ENCODE data around the gene PIK3CG. TPM values are rescaled to one million over a fixed set of nuclear protein-coding genes. Genes with fewer than 3 reads are reported as not detected.

The PIK3CG gene
- total RNA-seq, 1 donor from 2014 or later: 2.0 TPM

DNA sequence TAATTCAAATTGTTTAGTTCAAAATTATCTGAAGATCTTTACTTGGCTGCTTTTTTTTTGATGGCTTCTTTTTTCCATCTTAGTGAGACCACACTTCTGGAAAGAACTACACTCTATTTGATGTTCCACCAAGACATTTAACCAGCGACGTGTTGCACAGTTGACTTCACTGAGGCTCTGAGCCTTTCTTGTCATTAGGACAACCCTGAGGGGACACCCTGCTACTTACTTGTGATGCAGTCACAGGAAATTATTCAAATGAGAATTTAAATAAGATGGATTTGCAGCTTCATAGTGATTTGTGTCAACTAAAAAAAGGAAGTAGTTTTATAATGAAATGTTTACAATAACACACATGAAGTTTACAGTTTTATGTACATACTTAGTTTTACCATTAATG lies 25.6 kb upstream of the PIK3CG start:
- no peak for DNase-seq (ENCODE audit: low spot score in 2 of 2)
- intact Hi-C loops (cut with DNase I): no loop called here
- H3K36me3 ChIP-seq: no peaks in the 10 kb centered on the region
- no peak overlapping the region for H3K27ac ChIP-seq
- no peak for TF ChIP-seq CTCF (IDR thresholded peaks at IDR 0.05)
- no peaks in the 10 kb centered on the region for H3K27me3 ChIP-seq
- H3K4me3 ChIP-seq: no peak overlapping the region
- no peaks in the 10 kb centered on the region for H3K4me1 ChIP-seq
- H3K9me3 ChIP-seq: no peaks in the 10 kb centered on the region

- Histone ChIP-seq H3K9me3 (no peaks in the 10 kb centered on the region), H3K4me1 (no peaks in the 10 kb centered on the region), H3K27ac (no peak overlapping the region), H3K27me3 (no peaks in the 10 kb centered on the region), H3K4me3 (no peak overlapping the region), H3K36me3 (no peaks in the 10 kb centered on the region)
- intact Hi-C loops (cut with DNase I): no loop called here
- DNase-seq (ENCODE audit: low spot score in 2 of 2): no peak
- TF ChIP-seq CTCF (IDR thresholded peaks at IDR 0.05): no peak
Observed at GRCh38 chr7:106840342-106840741, 24.7 kb upstream of the PIK3CG start.

DNA sequence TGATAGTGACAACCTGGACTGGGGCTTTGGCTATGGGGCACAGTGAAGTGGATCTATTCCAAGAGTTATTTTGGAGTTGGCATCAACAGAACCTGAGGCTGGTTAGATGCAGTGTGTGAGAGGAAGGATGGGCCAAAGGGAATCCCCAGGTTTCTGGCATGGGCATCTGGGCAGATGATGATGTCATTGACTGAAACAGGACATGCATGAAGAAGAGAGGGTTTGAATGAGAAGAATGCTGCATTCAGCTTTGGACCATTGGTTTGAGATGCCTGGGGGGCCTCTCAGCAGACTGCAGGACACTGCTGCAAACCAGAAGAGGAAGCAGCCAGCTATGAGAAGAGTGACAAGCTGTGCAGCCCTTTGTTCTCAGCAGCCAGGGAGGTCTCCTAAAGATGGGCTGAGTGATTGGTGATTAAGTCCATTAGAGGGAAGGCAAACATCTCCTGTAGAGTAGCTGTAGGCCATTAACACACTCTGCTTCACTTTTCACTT lies 23.1 kb upstream of the PIK3CG start:
- no peak for DNase-seq (ENCODE audit: low spot score in 2 of 2)
- Histone ChIP-seq H3K4me3 (no peak overlapping the region), H3K27me3 (no peaks in the 10 kb centered on the region), H3K9me3 (no peaks in the 10 kb centered on the region), H3K27ac (no peak overlapping the region), H3K4me1 (no peaks in the 10 kb centered on the region), H3K36me3 (no peaks in the 10 kb centered on the region)
- no peak for TF ChIP-seq CTCF (IDR thresholded peaks at IDR 0.05)
- intact Hi-C loops (cut with DNase I): no loop called here

- no peaks in the 10 kb centered on the region for H3K4me1 ChIP-seq
- no peaks in the 10 kb centered on the region for H3K9me3 ChIP-seq
- no peak overlapping the region for H3K4me3 ChIP-seq
- intact Hi-C loops (cut with DNase I): no loop called here
- TF ChIP-seq CTCF (IDR thresholded peaks at IDR 0.05): no peak
- no peaks in the 10 kb centered on the region for H3K27me3 ChIP-seq
- DNase-seq (ENCODE audit: low spot score in 2 of 2): no peak
- H3K27ac ChIP-seq: no peak overlapping the region
- H3K36me3 ChIP-seq: no peaks in the 10 kb centered on the region
Observed at GRCh38 chr7:106844279-106844997, 20.6 kb upstream of the PIK3CG start.

- Histone ChIP-seq H3K27ac (no peak overlapping the region), H3K36me3 (no peaks in the 10 kb centered on the region), H3K27me3 (no peaks in the 10 kb centered on the region), H3K4me1 (no peaks in the 10 kb centered on the region), H3K4me3 (no peak overlapping the region), H3K9me3 (no peaks in the 10 kb centered on the region)
- no peak for TF ChIP-seq CTCF (IDR thresholded peaks at IDR 0.05)
- no peak for DNase-seq (ENCODE audit: low spot score in 2 of 2)
- intact Hi-C loops (cut with DNase I): no loop called here
Observed at GRCh38 chr7:106848049-106848448, 17.0 kb upstream of the PIK3CG start.

Data from ascending aorta (tissue), 2 donors.